BE2C (cell line): ENCODE data around the gene TSEN34.

ENCODE experiments used
- DNase-seq: peaks from one replicate; pipeline ENCODE4 v3.0.0-alpha.2; 2020
- H3K27me3 ChIP-seq: fragments of 250-450 bp; sonication (Bioruptor Pico); 2 replicates; pipeline ENCODE4 v1.5.1; 2020; ENCODE audit warnings: mild to moderate bottlenecking
- H3K36me3 ChIP-seq: fragments of 250-450 bp; sonication (Bioruptor Pico); 2 replicates; pipeline ENCODE4 v1.5.1; 2020; ENCODE audit warnings: mild to moderate bottlenecking
- H3K4me1 ChIP-seq: fragments of 250-450 bp; sonication (Bioruptor Pico); 2 replicates; pipeline ENCODE4 v1.5.1; 2020
- H3K4me3 ChIP-seq: 2 replicates; pipeline ENCODE4 v1.5.1; 2011; ENCODE audit warnings: low read depth, low read length
- H3K9me3 ChIP-seq: fragments of 250-450 bp; sonication (Bioruptor Pico); 2 replicates; pipeline ENCODE4 v1.5.1; 2020
- CTCF ChIP-seq: IDR thresholded peaks from 2 replicates; pipeline ENCODE4 v1.5.1; 2012; ENCODE audit warnings: mild to moderate bottlenecking, low read depth, low read length

TSEN34 gene

DNA sequence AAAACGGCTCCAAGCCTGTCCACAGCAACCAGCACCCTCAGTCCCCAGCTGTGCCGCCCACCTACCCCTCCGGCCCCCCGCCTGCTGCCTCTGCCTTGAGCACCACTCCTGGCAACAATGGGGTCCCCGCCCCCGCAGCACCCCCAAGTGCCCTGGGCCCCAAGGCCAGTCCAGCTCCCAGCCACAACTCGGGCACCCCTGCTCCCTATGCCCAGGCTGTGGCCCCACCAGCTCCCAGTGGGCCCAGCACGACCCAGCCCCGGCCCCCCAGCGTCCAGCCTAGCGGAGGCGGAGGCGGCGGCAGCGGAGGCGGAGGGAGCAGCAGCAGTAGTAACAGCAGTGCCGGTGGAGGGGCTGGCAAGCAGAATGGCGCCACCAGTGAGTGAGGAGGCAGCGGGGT is 43.0 kb upstream of the TSEN34 start:
- peaks cover 95% of the 10 kb centered on the region for H3K36me3 ChIP-seq
- TF ChIP-seq CTCF, result no peak
- H3K4me3 ChIP-seq, result no peak overlapping the region
- H3K9me3 ChIP-seq, result no peaks in the 10 kb centered on the region
- H3K27me3 ChIP-seq, result no peaks in the 10 kb centered on the region
- no peak for DNase-seq
- H3K4me1 ChIP-seq, result no peaks in the 10 kb centered on the region

GRCh38 chr19:54149021-54149812 is 41.9 kb upstream of the TSEN34 start:
- no peaks in the 10 kb centered on the region for H3K27me3 ChIP-seq
- no peak overlapping the region for H3K4me3 ChIP-seq
- TF ChIP-seq CTCF, result no peak
- no peaks in the 10 kb centered on the region for H3K4me1 ChIP-seq
- H3K36me3 ChIP-seq, result peaks cover 93% of the 10 kb centered on the region
- no peak for DNase-seq
- no peaks in the 10 kb centered on the region for H3K9me3 ChIP-seq

DNA sequence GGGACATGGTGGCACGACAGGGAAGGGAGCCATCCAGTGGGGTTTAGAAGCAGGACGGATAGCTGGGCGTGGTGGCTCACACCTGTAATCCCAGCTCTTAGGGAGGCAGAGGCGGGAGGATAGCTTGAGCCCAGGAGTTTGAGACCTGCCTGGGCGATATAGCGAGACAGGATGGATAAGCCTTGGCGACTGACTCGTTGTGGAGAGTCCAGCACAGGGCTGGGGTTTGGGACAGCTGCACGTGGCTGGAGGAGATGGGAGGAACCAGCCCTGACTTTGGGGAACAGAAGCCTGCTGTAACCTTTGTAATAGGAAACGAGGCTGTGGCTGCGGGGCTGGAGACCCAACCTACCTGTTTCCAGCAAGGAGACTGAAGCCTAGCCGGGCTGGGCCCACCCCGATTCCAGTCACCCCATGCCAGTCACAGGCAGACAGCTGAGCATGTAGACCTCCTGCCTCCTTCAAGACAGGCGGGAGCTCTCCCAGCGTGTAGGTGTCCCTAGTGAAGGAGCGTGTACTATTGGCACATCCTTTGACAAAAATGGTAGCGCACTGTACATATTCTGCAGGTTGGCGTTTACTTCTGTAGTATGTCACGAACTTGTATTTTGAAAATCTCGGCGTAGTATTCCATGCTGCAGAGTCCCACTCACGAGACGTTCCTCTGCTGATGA is 39.6 kb upstream of the TSEN34 start:
- Histone ChIP-seq H3K27me3 (no peaks in the 10 kb centered on the region), H3K4me1 (no peaks in the 10 kb centered on the region), H3K9me3 (no peaks in the 10 kb centered on the region), H3K36me3 (peaks cover 93% of the 10 kb centered on the region), H3K4me3 (no peak overlapping the region)
- no peak for DNase-seq
- no peak for TF ChIP-seq CTCF

- no peak for DNase-seq
- peaks cover 93% of the 10 kb centered on the region for H3K36me3 ChIP-seq
Measured at GRCh38 chr19:54152267-54152666, 38.8 kb upstream of the TSEN34 start.

DNA sequence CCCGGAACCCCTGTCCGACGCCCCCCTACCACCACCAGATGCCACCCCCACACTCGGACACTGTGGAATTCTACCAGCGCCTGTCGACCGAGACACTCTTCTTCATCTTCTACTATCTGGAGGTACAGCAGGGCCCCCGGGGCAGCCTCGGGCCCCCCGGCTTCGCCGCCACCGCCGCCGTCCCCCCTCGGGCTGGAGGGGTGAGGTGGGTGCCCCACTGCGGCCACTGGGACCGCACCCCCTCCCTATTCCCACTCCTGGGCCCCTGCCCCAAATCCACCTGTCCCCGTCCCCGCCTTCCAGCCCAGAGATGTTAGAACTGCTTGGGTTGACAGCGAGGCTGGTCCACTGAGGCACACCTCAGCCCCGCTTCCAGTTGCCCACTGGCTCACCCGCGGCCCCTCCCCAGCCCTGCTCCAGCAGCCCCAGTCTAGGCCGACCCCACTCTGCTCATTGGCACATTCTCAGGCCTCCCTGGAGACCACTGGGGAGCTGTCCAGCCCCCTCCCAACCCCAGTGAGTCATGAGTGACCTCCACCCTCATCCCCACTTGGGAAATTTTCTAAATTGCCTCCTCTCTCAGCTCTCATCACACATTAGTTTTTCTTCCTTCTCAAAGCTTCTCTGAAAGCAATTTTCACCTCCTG is 38.1 kb upstream of the TSEN34 start:
- peaks cover 93% of the 10 kb centered on the region for H3K36me3 ChIP-seq
- H3K4me1 ChIP-seq, result no peaks in the 10 kb centered on the region
- no peaks in the 10 kb centered on the region for H3K9me3 ChIP-seq
- no peak for TF ChIP-seq CTCF
- no peak overlapping the region for H3K4me3 ChIP-seq
- H3K27me3 ChIP-seq, result no peaks in the 10 kb centered on the region
- no peak for DNase-seq

More at GRCh38 chr19:54152267-54152666, 38.8 kb upstream of the TSEN34 start:
- Histone ChIP-seq H3K9me3 (no peaks in the 10 kb centered on the region), H3K4me1 (no peaks in the 10 kb centered on the region), H3K4me3 (no peak overlapping the region), H3K27me3 (no peaks in the 10 kb centered on the region)
- no peak for TF ChIP-seq CTCF
